CD4-positive, alpha-beta memory T cell (primary cell): ENCODE data around the gene DLG4. TPM values are rescaled to one million over a fixed set of nuclear protein-coding genes. Genes with fewer than 3 reads are reported as not detected.
A peak's percentile ranks its signal among the peaks of the same experiment; 100 is the strongest.
"Not testable (repeated sequence)": the region's sequence is repeated elsewhere in the genome, so short reads cannot be mapped to it uniquely, and the experiment has no call there.

ENCODE experiments used
- CTCF ChIA-PET: fragments of 350-600 bp; sonication (Branson Sonifier 250); formaldehyde crosslinking; loops from one replicate; lab custom pipeline; 2021; ENCODE audit warnings: inconsistent platforms; ENCODE audit not compliant: partially characterized antibody; lab: Charles Lee
- POLR2A ChIA-PET: fragments of 350-600 bp; sonication (Branson Sonifier 250); formaldehyde crosslinking; loops from one replicate; lab custom pipeline; 2021; ENCODE audit not compliant: partially characterized antibody; lab: Charles Lee
- DNase-seq, 5 donors: peaks; one replicate each; pipeline versions ENCODE4 v3.0.0 to v3.0.0-alpha.2; 2020 to 2022; ENCODE audit warnings: mixed read lengths in 1 of 5
- H3K27ac ChIP-seq: one replicate; pipeline ENCODE4 v1.7.0; 2013; ENCODE audit warnings: low read depth, low read length
- H3K27me3 ChIP-seq: 2 replicates; pipeline ENCODE4 v1.7.0; 2013; ENCODE audit warnings: mild to moderate bottlenecking, low read length, moderate library complexity; ENCODE audit not compliant: insufficient read depth
- H3K36me3 ChIP-seq: 2 replicates; pipeline ENCODE4 v1.7.0; 2013; ENCODE audit warnings: mild to moderate bottlenecking, low read length, moderate library complexity; ENCODE audit not compliant: insufficient read depth
- H3K4me1 ChIP-seq: 2 replicates; pipeline ENCODE4 v1.7.0; 2013; ENCODE audit warnings: mild to moderate bottlenecking, low read length, moderate library complexity; ENCODE audit not compliant: insufficient read depth
- H3K4me3 ChIP-seq, 2 donors: one replicate each; pipeline ENCODE4 v1.7.0; 2013; ENCODE audit warnings: low read length in 2 of 2, mild to moderate bottlenecking in 1 of 2
- H3K9me3 ChIP-seq, 2 donors: one replicate each; pipeline ENCODE4 v1.7.0; 2013; ENCODE audit warnings: low read length in 2 of 2, control low read depth in 1 of 2; ENCODE audit not compliant: control insufficient read depth in 1 of 2
- H3K27ac Mint-ChIP-seq, 7 donors: one replicate each; pipeline ENCODE4 v1.8.0; 2020 to 2021; ENCODE audit warnings: mixed read lengths in 7 of 7, mild to moderate bottlenecking in 6 of 7, inconsistent platforms in 3 of 7, moderate library complexity in 3 of 7
- H3K27me3 Mint-ChIP-seq, 2 donors: one replicate each; pipeline ENCODE4 v1.8.0; 2020 to 2021; ENCODE audit warnings: mixed read lengths in 2 of 2
- H3K36me3 Mint-ChIP-seq, 2 donors: one replicate each; pipeline ENCODE4 v1.8.0; 2020 to 2021; ENCODE audit warnings: mixed read lengths in 2 of 2, inconsistent platforms in 1 of 2, mild to moderate bottlenecking in 1 of 2
- H3K4me1 Mint-ChIP-seq, 4 donors: one replicate each; pipeline ENCODE4 v1.8.0; 2020 to 2021; ENCODE audit warnings: mixed read lengths in 4 of 4, mild to moderate bottlenecking in 1 of 4
- H3K4me3 Mint-ChIP-seq, 8 donors: one replicate each; pipeline ENCODE4 v1.8.0; 2020 to 2021; ENCODE audit warnings: mixed read lengths in 8 of 8, mild to moderate bottlenecking in 7 of 8, moderate library complexity in 6 of 8, inconsistent platforms in 3 of 8
- H3K9me3 Mint-ChIP-seq, 8 donors: one replicate each; pipeline ENCODE4 v1.8.0; 2020 to 2021; ENCODE audit warnings: mixed read lengths in 8 of 8, mild to moderate bottlenecking in 5 of 8, inconsistent platforms in 3 of 8, moderate library complexity in 1 of 8
- intact Hi-C: fragments of 100-400 bp; cut with micrococcal nuclease; formaldehyde crosslinking; loops from one replicate; pipeline ENCODE4 v1.15.1; 2023
- polyA plus RNA-seq, 2 donors: library from polyadenylated mRNA; unstranded; fragments of 300-500 nt; fragmentation: Illumina TruSeq; gene quantifications; one replicate each; pipeline ENCODE4 v1.2.3, GENCODE V29; 2021
- total RNA-seq, 2 experiments: library from RNA; stranded (reverse); gene quantifications; one replicate each; pipeline ENCODE4 v1.2.3, GENCODE V29; 2021

DLG4 gene
- total and polyA plus RNA-seq, 4 experiments from 2014 or later: 0.44 to 7.6 (median 3.9) TPM

GRCh38 chr17:7184091-7184488, 35.5 kb downstream of the DLG4 start:
- no peak overlapping the region for H3K4me3 Mint-ChIP-seq
- H3K4me3 ChIP-seq: no peak overlapping the region

GRCh38 chr17:7183433-7184090, 36.1 kb downstream of the DLG4 start:
- H3K9me3 Mint-ChIP-seq: no peaks in the 10 kb centered on the region
- H3K27me3 Mint-ChIP-seq: peaks cover 0 to 2% of the 10 kb centered on the region in 2 donors
- Histone ChIP-seq H3K9me3 (no peaks in the 10 kb centered on the region), H3K4me1 (no peaks in the 10 kb centered on the region), H3K27me3 (no peaks in the 10 kb centered on the region), H3K4me3 (no peak overlapping the region), H3K27ac (no peak overlapping the region), H3K36me3 (no peaks in the 10 kb centered on the region)
- H3K4me1 Mint-ChIP-seq: peaks cover 1 to 5% (median 4%) of the 10 kb centered on the region in 4 donors
- H3K4me3 Mint-ChIP-seq: no peak overlapping the region
- ChIA-PET POLR2A (no interaction called here), CTCF (interaction anchor here (0.6 kb wide), 1 partner anchor 15 kb away, joined by 3 read pairs; no protein-coding TSS in a partner anchor)
- no peaks in the 10 kb centered on the region for H3K36me3 Mint-ChIP-seq
- no peak for DNase-seq
- intact Hi-C loops: no loop called here
- peak overlapping the region in 1 of 7 donors; percentile 83 for H3K27ac Mint-ChIP-seq

More at GRCh38 chr17:7184091-7184488, 35.5 kb downstream of the DLG4 start:
- H3K36me3 Mint-ChIP-seq: no peaks in the 10 kb centered on the region
- no peak for DNase-seq
- ChIA-PET CTCF (interaction anchor here (0.6 kb wide), 1 partner anchor 15 kb away, joined by 3 read pairs; no protein-coding TSS in a partner anchor), POLR2A (no interaction called here)
- H3K27ac ChIP-seq: no peak overlapping the region
- H3K27me3 ChIP-seq: no peaks in the 10 kb centered on the region
- intact Hi-C loops: no loop called here
- H3K27me3 Mint-ChIP-seq: peaks cover 0 to 2% of the 10 kb centered on the region in 2 donors
- H3K4me1 ChIP-seq: no peaks in the 10 kb centered on the region
- H3K27ac Mint-ChIP-seq: no peak overlapping the region
- H3K36me3 ChIP-seq: no peaks in the 10 kb centered on the region
- H3K4me1 Mint-ChIP-seq: peaks cover 1 to 5% (median 4%) of the 10 kb centered on the region in 4 donors
- H3K9me3 Mint-ChIP-seq: no peaks in the 10 kb centered on the region
- H3K9me3 ChIP-seq: no peaks in the 10 kb centered on the region

GRCh38 chr17:7182101-7182500, 37.5 kb downstream of the DLG4 start:
- Histone ChIP-seq H3K4me1 (peaks cover 10% of the 10 kb centered on the region), H3K27me3 (peaks cover 12% of the 10 kb centered on the region)
- H3K4me3 ChIP-seq, H3K9me3 ChIP-seq, H3K4me3 Mint-ChIP-seq, POLR2A ChIA-PET, H3K27ac ChIP-seq, H3K36me3 Mint-ChIP-seq, CTCF ChIA-PET, DNase-seq, H3K36me3 ChIP-seq, intact Hi-C loops, H3K9me3 Mint-ChIP-seq: not testable (repeated sequence)
- Mint-ChIP-seq H3K27ac (peak overlapping the region in 1 of 7 donors; percentile 43), H3K4me1 (peaks cover 9 to 17% (median 12%) of the 10 kb centered on the region in 4 donors), H3K27me3 (peaks cover 8 to 11% of the 10 kb centered on the region in 2 donors)

DNA sequence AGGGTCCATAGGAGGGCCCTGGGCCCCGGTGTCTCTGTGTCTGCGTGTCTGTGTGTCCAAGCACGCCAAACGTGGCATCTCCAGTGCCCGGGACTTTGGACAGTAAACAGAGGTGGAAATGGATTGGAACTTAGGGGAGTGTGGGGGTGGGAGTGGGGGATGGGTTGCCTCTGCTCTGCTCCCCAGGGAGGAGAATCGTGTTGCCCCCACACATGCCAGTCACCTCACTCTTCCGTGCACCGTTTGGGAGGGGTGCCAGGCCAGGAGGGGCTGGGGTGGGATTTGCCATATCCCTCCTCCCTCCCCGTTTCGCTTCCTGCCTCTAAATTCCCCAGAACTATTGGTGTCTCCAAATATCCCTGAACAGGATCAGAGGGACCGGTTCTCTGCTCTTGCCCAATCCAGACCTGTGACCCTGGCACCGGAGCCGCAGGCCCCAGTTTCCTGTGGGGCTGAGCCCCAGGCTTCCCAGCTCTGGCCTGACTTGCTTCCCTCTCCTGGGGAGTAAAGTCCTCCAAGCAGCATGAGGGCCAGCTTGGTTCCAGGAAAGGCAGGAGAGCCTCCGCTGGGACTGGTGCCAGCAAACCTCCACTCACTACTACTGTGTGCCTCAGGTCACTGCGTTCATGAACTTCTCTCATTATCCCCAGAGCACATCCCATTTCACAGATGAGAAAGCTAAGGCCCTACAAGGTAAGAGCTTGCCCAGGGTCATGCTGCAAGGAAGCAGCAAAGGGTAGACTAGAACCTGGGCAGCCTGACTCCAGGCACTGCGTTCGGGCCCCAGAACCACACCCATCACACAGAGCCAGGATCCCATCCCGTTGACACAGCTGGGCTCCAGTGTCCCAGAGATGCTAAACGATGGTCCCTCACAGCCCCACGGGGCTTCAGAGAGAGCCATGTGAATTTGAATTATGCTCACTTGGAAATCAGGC, 40.0 kb downstream of the DLG4 start, which contains the start of gene ASGR1:
Gene ASGR1 (minus strand): TSS at position 54 of the 938 bp plus-strand sequence. CDS start 807 bp downstream, outside the sequence.
- Mint-ChIP-seq H3K27ac (peak within 1 kb of the TSS in 2 of 7 donors; percentile 22 to 82), H3K4me1 (peaks cover 7 to 12% (median 8%) of the 10 kb centered on the region in 4 donors), H3K4me3 (peak within 1 kb of the TSS in 2 of 8 donors; percentile 66 to 78), H3K9me3 (no peaks in the 10 kb centered on the region), H3K27me3 (peaks cover 8 to 11% of the 10 kb centered on the region in 2 donors), H3K36me3 (no peaks in the 10 kb centered on the region)
- Histone ChIP-seq H3K27ac (no peak within 1 kb of the TSS), H3K36me3 (no peaks in the 10 kb centered on the region), H3K27me3 (peaks cover 18% of the 10 kb centered on the region), H3K9me3 (no peaks in the 10 kb centered on the region), H3K4me1 (peaks cover 19% of the 10 kb centered on the region), H3K4me3 (no peak within 1 kb of the TSS)
- ChIA-PET POLR2A (no interaction called here), CTCF (interaction anchor here (1.0 to 3.0 kb wide), 4 partner anchors 14 to 134 kb away, joined by 3 to 12 read pairs (median 7); no protein-coding TSS in a partner anchor)
- no peak for DNase-seq
- intact Hi-C loops: no loop called here

GRCh38 chr17:7178973-7179316, 40.7 kb downstream of the DLG4 start:
- no peaks in the 10 kb centered on the region for H3K36me3 Mint-ChIP-seq
- no peak overlapping the region for H3K4me3 Mint-ChIP-seq
- no peaks in the 10 kb centered on the region for H3K9me3 Mint-ChIP-seq
- H3K27me3 ChIP-seq: peaks cover 18% of the 10 kb centered on the region
- peak overlapping the region in 1 of 7 donors; percentile 82 for H3K27ac Mint-ChIP-seq
- H3K27ac ChIP-seq: no peak overlapping the region
- intact Hi-C loops: no loop called here
- peaks cover 25% of the 10 kb centered on the region for H3K4me1 ChIP-seq
- H3K27me3 Mint-ChIP-seq: peaks cover 8 to 11% of the 10 kb centered on the region in 2 donors
- CTCF ChIA-PET: interaction anchor here (1.0 to 3.0 kb wide), 4 partner anchors 15 to 133 kb away, joined by 3 to 12 read pairs (median 7); no protein-coding TSS in a partner anchor
- peaks cover 7 to 12% (median 8%) of the 10 kb centered on the region in 4 donors for H3K4me1 Mint-ChIP-seq
- DNase-seq: no peak
- H3K9me3 ChIP-seq: no peaks in the 10 kb centered on the region
- H3K36me3 ChIP-seq: no peaks in the 10 kb centered on the region
- no peak overlapping the region for H3K4me3 ChIP-seq
- POLR2A ChIA-PET: no interaction called here

DNA sequence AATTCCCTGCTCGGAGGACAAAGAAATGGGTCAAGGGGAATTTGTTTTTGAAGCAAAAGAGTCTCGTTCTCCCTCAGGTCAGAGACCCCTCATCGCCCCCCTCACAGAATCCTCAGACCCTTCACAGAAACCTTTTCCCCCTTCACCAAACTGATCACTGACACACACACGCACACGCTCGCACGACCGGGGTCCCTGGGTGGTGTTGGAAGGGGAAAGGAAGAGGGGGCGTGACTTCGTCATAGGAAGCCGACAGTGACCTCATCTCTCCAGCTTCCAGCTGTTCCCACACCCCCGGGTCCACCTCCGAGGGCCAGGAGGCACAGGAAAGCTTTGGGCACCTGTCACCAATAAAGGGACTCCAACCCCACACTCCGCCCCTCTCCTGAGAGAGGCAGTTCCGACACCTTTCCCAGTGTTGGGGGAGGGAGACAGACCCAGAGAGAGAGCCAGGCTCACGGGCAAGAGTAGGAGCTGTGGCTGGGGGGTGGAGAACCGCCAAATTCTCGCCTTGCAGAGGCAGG, 41.6 kb downstream of the DLG4 start:
- Histone ChIP-seq H3K4me1 (peaks cover 25% of the 10 kb centered on the region), H3K27ac (no peak overlapping the region), H3K27me3 (peaks cover 18% of the 10 kb centered on the region), H3K9me3 (no peaks in the 10 kb centered on the region), H3K4me3 (no peak overlapping the region), H3K36me3 (no peaks in the 10 kb centered on the region)
- ChIA-PET POLR2A (interaction anchor here (1.0 to 1.8 kb wide), 6 partner anchors 41 to 166 kb away, joined by 3 to 7 read pairs (median 4); partner anchors contain the start of genes ACADVL, DLG4, DVL2 and GABARAP), CTCF (interaction anchor here (0.8 to 3.0 kb wide), 18 partner anchors 8 to 593 kb away, joined by 3 to 12 read pairs (median 4); no protein-coding TSS in a partner anchor)
- Mint-ChIP-seq H3K4me3 (peak overlapping the region in 7 of 8 donors; percentile 1 to 78 (median 67)), H3K27ac (peak overlapping the region in 4 of 7 donors; percentile 32 to 84 (median 66)), H3K9me3 (no peaks in the 10 kb centered on the region), H3K27me3 (peaks cover 8 to 11% of the 10 kb centered on the region in 2 donors), H3K4me1 (peaks cover 7 to 12% (median 8%) of the 10 kb centered on the region in 4 donors), H3K36me3 (no peaks in the 10 kb centered on the region)
- intact Hi-C loops: loop anchor here (1.0 kb wide), 2 partner anchors 126 to 132 kb away; no protein-coding TSS in a partner anchor
- DNase-seq: no peak
